Mesenchymal stem cell (in vitro differentiated cells and primary cell): Measurements from ENCODE around the gene XCL2.

Source experiments
- DNase-seq: peaks from one replicate; pipeline ENCODE4 v3.0.0-alpha.2; 2013
- H2AFZ ChIP-seq: one replicate; pipeline ENCODE4 v1.6.1; 2013; ENCODE audit warnings: low read depth, mild to moderate bottlenecking, control low read depth, inconsistent platforms, low read length, moderate library complexity
- H2AK5ac ChIP-seq: 2 replicates; pipeline ENCODE4 v1.6.1; 2013; ENCODE audit warnings: low read length, moderate library complexity, mild to moderate bottlenecking, inconsistent platforms; ENCODE audit not compliant: severe bottlenecking
- H2BK120ac ChIP-seq: one replicate; pipeline ENCODE4 v1.6.1; 2013; ENCODE audit warnings: low read depth, mild to moderate bottlenecking, inconsistent platforms, low read length, moderate library complexity
- H2BK12ac ChIP-seq, 2 experiments: one replicate each; pipeline ENCODE4 v1.6.1; 2013; ENCODE audit warnings: inconsistent platforms in 2 of 2, low read length in 2 of 2, mild to moderate bottlenecking in 2 of 2, moderate library complexity in 2 of 2, control low read depth in 1 of 2
- H2BK15ac ChIP-seq: one replicate; pipeline ENCODE4 v1.6.1; 2013; ENCODE audit warnings: mild to moderate bottlenecking, low read depth, inconsistent platforms; ENCODE audit not compliant: poor library complexity, severe bottlenecking
- H2BK5ac ChIP-seq: 2 replicates; pipeline ENCODE4 v1.6.1; 2013; ENCODE audit warnings: low read depth, mild to moderate bottlenecking, low read length, control low read depth, inconsistent platforms; ENCODE audit not compliant: poor library complexity, severe bottlenecking
- H3K14ac ChIP-seq, 2 experiments: one replicate each; pipeline ENCODE4 v1.6.1; 2013; ENCODE audit warnings: inconsistent platforms in 2 of 2, low read length in 2 of 2, control low read depth in 1 of 2, mild to moderate bottlenecking in 1 of 2, moderate library complexity in 1 of 2
- H3K18ac ChIP-seq, 2 experiments: one replicate each; pipeline ENCODE4 v1.6.1; 2013; ENCODE audit warnings: inconsistent platforms in 2 of 2, low read length in 2 of 2, control low read depth in 1 of 2, low read depth in 1 of 2, mild to moderate bottlenecking in 1 of 2
- H3K23ac ChIP-seq, 2 experiments: one replicate each; pipeline ENCODE4 v1.6.1; 2013; ENCODE audit warnings: inconsistent platforms in 2 of 2, low read length in 2 of 2, mild to moderate bottlenecking in 2 of 2, moderate library complexity in 2 of 2, control low read depth in 1 of 2
- H3K27ac ChIP-seq: 2 replicates; pipeline ENCODE4 v1.5.1; 2013; ENCODE audit warnings: mild to moderate bottlenecking, moderate library complexity, low read length, control low read depth, inconsistent platforms; ENCODE audit not compliant: poor library complexity, severe bottlenecking
- H3K27me3 ChIP-seq, 2 experiments: 2 replicates each; pipeline versions ENCODE4 v1.6.1 to v1.7.0; 2013; ENCODE audit warnings: low read length in 2 of 2, mild to moderate bottlenecking in 2 of 2, moderate library complexity in 2 of 2, control low read depth in 1 of 2, inconsistent platforms in 1 of 2; ENCODE audit not compliant: control insufficient read depth in 1 of 2, insufficient read depth in 1 of 2
- H3K36me3 ChIP-seq, 2 experiments: 2 replicates each; pipeline versions ENCODE4 v1.6.1 to v1.7.0; 2013; ENCODE audit warnings: low read length in 2 of 2, control low read depth in 1 of 2, inconsistent platforms in 1 of 2, low read depth in 1 of 2, mild to moderate bottlenecking in 1 of 2; ENCODE audit not compliant: insufficient read depth in 2 of 2, control insufficient read depth in 1 of 2
- H3K4ac ChIP-seq, 2 experiments: one replicate each; pipeline ENCODE4 v1.6.1; 2013; ENCODE audit warnings: inconsistent platforms in 2 of 2, low read length in 2 of 2, mild to moderate bottlenecking in 2 of 2, moderate library complexity in 2 of 2, control low read depth in 1 of 2, low read depth in 1 of 2
- H3K4me1 ChIP-seq: 2 replicates; pipeline ENCODE4 v1.6.1; 2013; ENCODE audit warnings: low read depth, low read length, control low read depth; ENCODE audit not compliant: control insufficient read depth, insufficient read depth
- H3K4me2 ChIP-seq: 2 replicates; pipeline ENCODE4 v1.6.1; 2013; ENCODE audit warnings: low read length, mild to moderate bottlenecking, inconsistent platforms; ENCODE audit not compliant: poor library complexity, severe bottlenecking
- H3K4me3 ChIP-seq, 2 experiments: 2 replicates each; pipeline versions ENCODE4 v1.5.1 to v1.7.0; 2013; ENCODE audit warnings: low read length in 2 of 2, mild to moderate bottlenecking in 2 of 2, control low read depth in 1 of 2, low read depth in 1 of 2; ENCODE audit not compliant: insufficient read depth in 1 of 2
- H3K79me1 ChIP-seq: replicated peaks from 2 replicates; pipeline ENCODE4 v1.6.1; 2013; ENCODE audit warnings: mild to moderate bottlenecking, control low read depth, low read length, inconsistent platforms; ENCODE audit not compliant: poor library complexity, severe bottlenecking
- H3K9ac ChIP-seq: 2 replicates; pipeline ENCODE4 v1.7.0; 2013; ENCODE audit warnings: mild to moderate bottlenecking, low read length, moderate library complexity
- H3K9me3 ChIP-seq: 2 replicates; pipeline ENCODE4 v1.7.0; 2013; ENCODE audit warnings: mild to moderate bottlenecking, low read length; ENCODE audit not compliant: control insufficient read depth
- H4K8ac ChIP-seq: one replicate; pipeline ENCODE4 v1.6.1; 2013; ENCODE audit warnings: inconsistent platforms, mild to moderate bottlenecking, low read length, moderate library complexity
- H4K91ac ChIP-seq: one replicate; pipeline ENCODE4 v1.6.1; 2013; ENCODE audit warnings: mild to moderate bottlenecking, low read length, inconsistent platforms
- WGBS: methylation state at CpG from one replicate; pipeline ENCODE4 v1.1.7; 2013; ENCODE audit warnings: mixed read lengths; 5-methylcytosine and 5-hydroxymethylcytosine counted together

XCL2 gene

DNA sequence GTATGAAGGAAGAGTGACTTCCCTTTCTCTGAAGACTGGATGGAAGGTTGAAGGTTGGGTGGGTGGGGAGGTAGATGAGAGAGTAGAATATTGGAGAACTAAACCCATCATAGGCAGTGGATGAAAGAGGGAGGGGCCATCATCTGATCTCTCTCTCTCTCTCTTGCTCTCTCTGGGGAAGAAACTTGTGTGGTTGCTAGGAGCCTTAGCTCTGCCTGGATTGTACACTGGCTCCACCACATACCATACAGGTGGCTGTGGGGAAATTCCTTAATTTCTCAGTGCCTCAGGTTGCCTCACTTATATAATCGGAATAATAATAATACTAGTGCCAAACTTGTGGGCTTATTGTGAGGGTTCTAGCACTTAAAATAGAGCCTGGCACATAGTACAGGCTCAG, 42.1 kb upstream of the XCL2 start:
- H3K4me2 ChIP-seq = no peak overlapping the region
- no peak overlapping the region for H2AFZ ChIP-seq
- no peak overlapping the region for H2AK5ac ChIP-seq
- no peaks in the 10 kb centered on the region for H3K36me3 ChIP-seq
- peaks cover 7% of the 10 kb centered on the region for H3K4me1 ChIP-seq
- H3K18ac ChIP-seq = no peak overlapping the region
- no peak overlapping the region for H3K9ac ChIP-seq
- H3K27me3 ChIP-seq = peaks cover 3 to 5% of the 10 kb centered on the region in 2 experiments
- no peak overlapping the region for H2BK15ac ChIP-seq
- H2BK12ac ChIP-seq = no peak overlapping the region
- H4K91ac ChIP-seq = no peak overlapping the region
- no peak overlapping the region for H2BK5ac ChIP-seq
- H3K27ac ChIP-seq = no peak overlapping the region
- H3K79me1 ChIP-seq = no peaks in the 10 kb centered on the region
- H3K4ac ChIP-seq = no peak overlapping the region
- no peaks in the 10 kb centered on the region for H3K9me3 ChIP-seq
- no peak overlapping the region for H2BK120ac ChIP-seq
- H3K4me3 ChIP-seq = no peak overlapping the region
- no peak overlapping the region for H3K23ac ChIP-seq
- no peak for DNase-seq
- no peak overlapping the region for H3K14ac ChIP-seq
- WGBS = 100% methylated on average over 1 of the region's 1 CpG
- no peak overlapping the region for H4K8ac ChIP-seq

GRCh38 chr1:168585191-168585590, 41.4 kb upstream of the XCL2 start:
- Histone ChIP-seq H3K14ac (no peak overlapping the region), H3K79me1 (no peaks in the 10 kb centered on the region), H2BK5ac (no peak overlapping the region), H2BK12ac (no peak overlapping the region), H2BK15ac (no peak overlapping the region), H4K8ac (no peak overlapping the region), H3K4me1 (peaks cover 7% of the 10 kb centered on the region), H3K27ac (no peak overlapping the region), H3K9ac (peak overlapping the region; percentile 23), H3K4me3 (no peak overlapping the region), H2BK120ac (no peak overlapping the region), H2AK5ac (no peak overlapping the region), H2AFZ (no peak overlapping the region), H3K23ac (no peak overlapping the region), H3K4me2 (no peak overlapping the region), H3K36me3 (no peaks in the 10 kb centered on the region), H3K18ac (no peak overlapping the region), H4K91ac (no peak overlapping the region), H3K27me3 (no peaks in the 10 kb centered on the region), H3K9me3 (no peaks in the 10 kb centered on the region), H3K4ac (no peak overlapping the region)
- 78% methylated on average over 3 of the region's 3 CpGs for WGBS
- DNase-seq = peak; percentile 22

GRCh38 chr1:168583571-168583970, 39.8 kb upstream of the XCL2 start:
- H3K9ac ChIP-seq = no peak overlapping the region
- no peak overlapping the region for H3K4me3 ChIP-seq
- no peak overlapping the region for H2BK5ac ChIP-seq
- no peak overlapping the region for H2AFZ ChIP-seq
- no peaks in the 10 kb centered on the region for H3K27me3 ChIP-seq
- H3K14ac ChIP-seq = no peak overlapping the region
- no peak overlapping the region for H4K91ac ChIP-seq
- H3K9me3 ChIP-seq = no peaks in the 10 kb centered on the region
- no peak overlapping the region for H4K8ac ChIP-seq
- DNase-seq = no peak
- no peak overlapping the region for H3K4ac ChIP-seq
- H2AK5ac ChIP-seq = peak overlapping the region; percentile 37
- no peak overlapping the region for H2BK120ac ChIP-seq
- no peak overlapping the region for H3K23ac ChIP-seq
- no peaks in the 10 kb centered on the region for H3K79me1 ChIP-seq
- no peak overlapping the region for H3K18ac ChIP-seq
- 79% methylated on average over 6 of the region's 6 CpGs for WGBS
- H2BK12ac ChIP-seq = no peak overlapping the region
- H3K27ac ChIP-seq = peak overlapping the region; percentile 46
- peaks cover 7% of the 10 kb centered on the region for H3K4me1 ChIP-seq
- H2BK15ac ChIP-seq = no peak overlapping the region
- H3K4me2 ChIP-seq = no peak overlapping the region
- H3K36me3 ChIP-seq = no peaks in the 10 kb centered on the region

DNA sequence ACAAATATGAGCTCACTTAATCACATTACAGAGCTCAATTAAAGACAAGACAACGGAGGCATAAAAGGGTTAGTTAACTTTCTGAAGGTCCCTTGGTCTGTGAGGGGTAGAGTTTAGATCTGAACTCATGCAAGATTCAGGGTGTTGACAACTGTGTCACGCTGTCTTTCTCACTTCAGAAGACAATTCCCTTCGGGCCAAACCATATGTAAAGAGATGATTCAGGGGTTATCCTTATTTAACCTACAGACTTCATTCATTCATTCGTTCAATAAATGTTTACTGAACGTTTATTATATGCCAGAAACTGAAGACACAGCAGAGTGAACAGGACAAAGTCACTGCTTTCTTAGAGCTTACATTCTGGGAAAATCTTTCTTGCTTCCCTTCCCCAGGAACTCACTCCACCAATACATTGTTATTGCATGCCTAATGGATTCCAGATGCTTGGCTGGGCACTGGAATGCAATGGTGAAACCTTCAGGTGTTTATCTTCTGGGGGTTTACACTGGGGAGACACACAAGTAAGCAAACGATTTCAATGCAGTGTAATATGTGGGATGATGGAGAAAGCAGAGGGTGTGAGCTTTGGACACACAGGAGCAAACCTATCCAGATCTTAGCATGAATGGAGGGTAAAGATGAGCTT, 39.0 kb upstream of the XCL2 start:
- no peaks in the 10 kb centered on the region for H3K27me3 ChIP-seq
- no peak overlapping the region for H3K14ac ChIP-seq
- no peak overlapping the region for H2BK15ac ChIP-seq
- WGBS = 65% methylated on average over 6 of the region's 6 CpGs
- no peak overlapping the region for H2BK120ac ChIP-seq
- H4K91ac ChIP-seq = no peak overlapping the region
- H3K4me2 ChIP-seq = no peak overlapping the region
- H3K4me1 ChIP-seq = peaks cover 7% of the 10 kb centered on the region
- H3K36me3 ChIP-seq = no peaks in the 10 kb centered on the region
- no peak overlapping the region for H2AFZ ChIP-seq
- no peaks in the 10 kb centered on the region for H3K79me1 ChIP-seq
- H3K23ac ChIP-seq = no peak overlapping the region
- H4K8ac ChIP-seq = no peak overlapping the region
- no peak overlapping the region for H2BK12ac ChIP-seq
- no peak overlapping the region for H3K4me3 ChIP-seq
- no peaks in the 10 kb centered on the region for H3K9me3 ChIP-seq
- no peak overlapping the region for H3K18ac ChIP-seq
- no peak overlapping the region for H3K4ac ChIP-seq
- DNase-seq = no peak
- H2AK5ac ChIP-seq = no peak overlapping the region
- no peak overlapping the region for H3K9ac ChIP-seq
- H3K27ac ChIP-seq = peak overlapping the region; percentile 46
- no peak overlapping the region for H2BK5ac ChIP-seq
